ENCODE measurements around the gene FSHR. TPM values are rescaled to one million over a fixed set of nuclear protein-coding genes. Genes with fewer than 3 reads are reported as not detected.

The FSHR gene
- total RNA-seq, 2 donors from 2014 or later: not detected

- Mint-ChIP-seq H3K36me3 (peaks cover 9% of the 10 kb centered on the region), H3K27me3 (peaks cover 0 to 7% of the 10 kb centered on the region in 2 donors), H3K27ac (no peak overlapping the region), H3K4me3 (no peak overlapping the region), H3K4me1 (ENCODE audit: low read depth in 2 of 2) (no peaks in the 10 kb centered on the region), H3K9me3 (peaks cover 7% of the 10 kb centered on the region)
- ATAC-seq (no peak), DNase-seq (ENCODE audit: low spot score) (no peak)
Measured at GRCh38 chr2:48915884-48916283, 238.4 kb downstream of the FSHR start.

- DNase-seq (ENCODE audit: low spot score) (no peak), ATAC-seq (no peak)
- Mint-ChIP-seq H3K36me3 (peaks cover 6% of the 10 kb centered on the region), H3K27me3 (peaks cover 0 to 7% of the 10 kb centered on the region in 2 donors), H3K9me3 (peaks cover 5% of the 10 kb centered on the region), H3K4me1 (ENCODE audit: low read depth in 2 of 2) (no peaks in the 10 kb centered on the region), H3K4me3 (no peak overlapping the region), H3K27ac (no peak overlapping the region)
Measured at GRCh38 chr2:48915227-48915626, 239.1 kb downstream of the FSHR start.

GRCh38 chr2:48914477-48915089 is 239.7 kb downstream of the FSHR start:
- peaks cover 0 to 2% of the 10 kb centered on the region in 2 donors for H3K27me3 Mint-ChIP-seq
- H3K4me3 Mint-ChIP-seq: no peak overlapping the region
- H3K27ac Mint-ChIP-seq: no peak overlapping the region
- H3K36me3 Mint-ChIP-seq: peaks cover 2% of the 10 kb centered on the region
- no peak for DNase-seq (ENCODE audit: low spot score)
- no peak for ATAC-seq
- no peaks in the 10 kb centered on the region for H3K4me1 Mint-ChIP-seq (ENCODE audit: low read depth in 2 of 2)
- peaks cover under 1% of the 10 kb centered on the region for H3K9me3 Mint-ChIP-seq

Measured in natural killer cell treated with Interleukin-12 subunit alpha and Interleukin-12 subunit beta and Interleukin-15 and Interleukin-18, amount 100 ng/mL, for 72 hours (primary cell).